Right lobe of liver (tissue), 4 donors: ENCODE measurements around the gene KMT5C.

Experiments
- POLR2A ChIP-seq: fragments of 450-650 bp; IDR thresholded peaks from one replicate; pipeline ENCODE4 v1.6.1; 2017; ENCODE audit warnings: antibody characterized with exemption, mild to moderate bottlenecking
- TF ChIP-seq, protein P1 (sequence below), 4 donors: fragments of 200-600 bp in 3 of 4; fragments of 450-650 bp in 1 of 4; IDR thresholded peaks; one replicate each; pipeline versions ENCODE4 v1.5.1 to v1.8.0; 2016 to 2022; ENCODE audit warnings: antibody characterized with exemption in 4 of 4, mild to moderate bottlenecking in 2 of 4
- donor health status: DM: no; HTN: no; CAD: no.
- donor health status: DM: no; HTN: no; CAD: no.
- donor health status: DM: no; HTN: yes; CAD: no.

- TF ChIP-seq, protein P1, sequence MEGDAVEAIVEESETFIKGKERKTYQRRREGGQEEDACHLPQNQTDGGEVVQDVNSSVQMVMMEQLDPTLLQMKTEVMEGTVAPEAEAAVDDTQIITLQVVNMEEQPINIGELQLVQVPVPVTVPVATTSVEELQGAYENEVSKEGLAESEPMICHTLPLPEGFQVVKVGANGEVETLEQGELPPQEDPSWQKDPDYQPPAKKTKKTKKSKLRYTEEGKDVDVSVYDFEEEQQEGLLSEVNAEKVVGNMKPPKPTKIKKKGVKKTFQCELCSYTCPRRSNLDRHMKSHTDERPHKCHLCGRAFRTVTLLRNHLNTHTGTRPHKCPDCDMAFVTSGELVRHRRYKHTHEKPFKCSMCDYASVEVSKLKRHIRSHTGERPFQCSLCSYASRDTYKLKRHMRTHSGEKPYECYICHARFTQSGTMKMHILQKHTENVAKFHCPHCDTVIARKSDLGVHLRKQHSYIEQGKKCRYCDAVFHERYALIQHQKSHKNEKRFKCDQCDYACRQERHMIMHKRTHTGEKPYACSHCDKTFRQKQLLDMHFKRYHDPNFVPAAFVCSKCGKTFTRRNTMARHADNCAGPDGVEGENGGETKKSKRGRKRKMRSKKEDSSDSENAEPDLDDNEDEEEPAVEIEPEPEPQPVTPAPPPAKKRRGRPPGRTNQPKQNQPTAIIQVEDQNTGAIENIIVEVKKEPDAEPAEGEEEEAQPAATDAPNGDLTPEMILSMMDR (IDR thresholded peaks at IDR 0.05): no peak
- no peak for TF ChIP-seq POLR2A
Observed at GRCh38 chr19:55344444-55344843, 4.8 kb downstream of the KMT5C start.
